NT2/D1 (cell line): ENCODE results near the gene VPS18.

Experiments
- SUZ12 ChIP-seq: IDR thresholded peaks from 2 replicates; pipeline ENCODE4 v1.6.1; 2011; ENCODE audit not compliant: insufficient read length, insufficient read depth; ENCODE audit errors: extremely low read depth
- YY1 ChIP-seq: IDR thresholded peaks from 2 replicates; pipeline ENCODE4 v1.6.1; 2011; ENCODE audit not compliant: insufficient read length, insufficient read depth
- ZNF274 ChIP-seq: IDR thresholded peaks from 2 replicates; pipeline ENCODE4 v1.6.1; 2011; ENCODE audit warnings: mild to moderate bottlenecking, low read depth, low read length

DNA sequence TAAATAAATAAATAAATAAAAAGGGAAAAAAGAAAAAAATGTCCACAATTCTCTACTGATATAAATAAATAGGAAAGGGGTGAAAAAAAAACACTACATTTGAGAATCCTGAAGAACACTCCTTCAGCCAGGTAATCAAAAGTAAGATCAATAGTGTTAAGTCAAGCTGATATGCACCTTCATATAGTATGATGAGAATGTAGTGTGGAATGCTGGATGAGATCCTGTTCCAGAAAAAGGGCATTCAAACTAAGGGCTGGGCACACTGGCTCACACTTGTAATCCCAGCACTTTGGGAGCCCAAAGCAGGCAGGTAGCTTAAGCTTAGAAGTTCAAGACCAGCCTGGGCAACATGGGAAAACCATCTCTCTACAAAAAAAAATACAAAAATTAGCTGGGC lies 5.1 kb upstream of the VPS18 start:
- TF ChIP-seq YY1 = no peak
- no peak for TF ChIP-seq ZNF274
- TF ChIP-seq SUZ12 = no peak
